HG03196 (cell line): ENCODE measurements around the gene KLK7.
"Not testable (repeated sequence)": the region's sequence is repeated elsewhere in the genome, so short reads cannot be mapped to it uniquely, and the experiment has no call there.

ENCODE experiments used
- ATAC-seq: cut with Tn5 transposase; IDR thresholded peaks from one replicate; pipeline ENCODE4 v1.9.1; 2021; ENCODE audit not compliant: unreplicated experiment

Gene KLK7

DNA sequence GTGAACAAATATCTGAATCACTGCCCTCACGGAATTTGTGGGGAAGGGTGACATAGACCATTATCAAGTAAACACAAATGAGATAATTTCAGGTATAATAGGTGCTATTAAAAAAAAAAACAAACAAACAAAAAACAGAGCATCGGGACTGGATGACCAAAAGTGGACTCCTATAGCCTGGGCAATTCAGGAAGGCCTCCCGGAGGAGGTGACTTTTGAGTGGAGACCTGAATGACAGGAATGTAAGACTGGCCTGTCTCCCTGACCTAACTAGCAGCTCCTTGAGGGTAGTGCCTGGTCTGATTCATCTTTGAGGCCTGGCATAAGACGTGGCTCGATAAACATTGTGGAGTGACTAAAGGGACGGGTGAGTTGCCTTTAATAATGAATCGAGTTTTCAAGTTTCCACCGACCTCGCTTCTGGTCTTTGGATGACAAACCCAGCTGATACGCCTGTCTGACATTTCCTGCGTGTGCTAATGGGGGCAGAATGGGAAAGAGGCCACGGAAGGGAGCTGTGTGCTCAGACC lies 29.0 kb upstream of the KLK7 start:
- ATAC-seq = no peak

DNA sequence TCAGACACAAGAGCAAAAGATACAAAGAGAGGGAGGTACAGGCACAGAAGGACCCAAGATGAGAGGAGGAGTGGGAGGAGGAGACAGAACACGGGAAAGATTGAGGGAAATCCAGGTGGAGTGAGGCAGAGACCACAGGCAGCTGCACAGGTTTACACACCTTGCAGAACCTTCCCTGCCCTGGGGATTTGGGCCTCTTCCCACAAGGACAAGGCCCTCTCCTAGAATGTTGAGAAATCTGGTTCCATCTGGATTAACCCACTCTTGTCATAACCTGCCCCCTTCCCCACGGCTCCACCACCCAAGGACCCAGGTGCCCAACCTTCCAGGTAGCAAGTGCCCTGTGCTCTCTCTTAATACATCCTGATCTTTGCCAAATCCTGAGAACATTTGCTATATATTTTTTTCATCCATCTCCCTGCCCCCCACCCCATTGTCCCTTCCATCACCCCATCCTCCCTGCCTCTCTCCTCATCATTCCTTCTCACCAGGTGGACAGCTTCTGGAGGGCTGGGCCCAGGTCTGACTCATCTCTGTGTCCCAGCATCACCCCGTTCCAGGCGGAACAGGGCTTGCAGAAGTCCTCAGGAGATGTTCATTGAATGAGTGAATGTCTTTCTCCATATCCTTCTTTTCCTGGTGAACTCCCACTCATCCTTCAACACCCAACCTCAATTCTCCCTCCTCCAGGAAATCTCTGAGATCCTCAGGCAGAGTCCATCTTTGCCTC lies 26.5 kb upstream of the KLK7 start:
- no peak for ATAC-seq

DNA sequence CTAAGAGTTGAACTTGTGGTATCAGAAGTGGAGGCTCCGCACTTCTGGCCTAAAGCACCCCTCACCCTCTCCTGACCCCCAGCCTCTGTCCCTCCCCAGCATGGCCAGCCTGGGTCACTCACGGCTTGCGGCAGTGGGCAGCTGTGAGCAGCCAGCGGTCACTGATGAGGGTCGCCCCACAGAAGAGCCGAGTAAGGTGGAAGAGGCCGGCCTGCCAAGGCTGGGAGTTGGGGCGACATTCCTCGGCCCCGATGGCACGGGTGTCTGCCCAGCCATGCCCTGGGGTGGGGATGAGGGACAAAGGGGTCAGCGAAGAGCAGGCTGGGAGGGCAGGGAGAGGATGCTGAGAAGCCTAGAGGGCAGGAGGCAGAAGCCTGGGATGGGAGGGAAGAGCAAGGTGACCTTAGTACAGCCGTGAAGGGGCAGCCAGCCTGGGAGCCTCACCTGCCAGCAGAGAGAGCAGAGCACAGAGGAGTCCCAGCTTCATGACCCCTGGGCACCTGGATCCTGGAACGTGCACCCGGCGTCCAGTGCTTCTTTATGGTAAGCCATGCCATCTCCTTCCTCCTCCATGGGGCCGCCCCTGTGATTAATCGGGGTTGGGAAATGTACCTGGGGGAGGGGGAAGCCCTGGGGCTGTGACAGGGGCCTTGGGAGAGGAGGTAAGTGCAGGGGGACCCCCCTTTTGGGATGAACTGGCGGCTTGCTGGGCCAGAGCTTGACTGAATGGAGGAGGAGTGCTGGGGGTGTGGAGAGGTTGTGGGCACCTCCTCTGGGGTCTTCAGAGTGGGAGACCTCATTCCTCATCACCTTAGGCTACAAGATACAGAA lies 25.6 kb upstream of the KLK7 start:
- no peak for ATAC-seq

DNA sequence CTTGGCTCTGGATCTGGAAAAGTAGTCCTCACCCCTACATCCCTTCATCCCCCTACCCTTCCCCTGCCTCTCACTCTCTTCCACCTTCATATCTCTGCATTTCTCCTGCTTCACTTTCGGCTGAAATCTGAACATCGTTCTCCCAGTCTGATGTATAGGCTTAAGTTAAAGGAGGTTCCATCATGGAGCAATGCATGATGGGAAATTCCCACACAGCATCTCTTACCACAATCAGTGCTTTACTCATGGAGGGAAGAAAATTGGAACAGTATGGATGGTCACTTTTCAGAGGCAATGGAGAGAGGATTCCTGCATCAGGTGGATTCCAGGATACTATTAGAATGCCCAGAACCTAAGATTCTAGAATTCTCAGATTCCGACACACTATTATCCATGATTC lies 23.8 kb upstream of the KLK7 start:
- ATAC-seq = no peak

DNA sequence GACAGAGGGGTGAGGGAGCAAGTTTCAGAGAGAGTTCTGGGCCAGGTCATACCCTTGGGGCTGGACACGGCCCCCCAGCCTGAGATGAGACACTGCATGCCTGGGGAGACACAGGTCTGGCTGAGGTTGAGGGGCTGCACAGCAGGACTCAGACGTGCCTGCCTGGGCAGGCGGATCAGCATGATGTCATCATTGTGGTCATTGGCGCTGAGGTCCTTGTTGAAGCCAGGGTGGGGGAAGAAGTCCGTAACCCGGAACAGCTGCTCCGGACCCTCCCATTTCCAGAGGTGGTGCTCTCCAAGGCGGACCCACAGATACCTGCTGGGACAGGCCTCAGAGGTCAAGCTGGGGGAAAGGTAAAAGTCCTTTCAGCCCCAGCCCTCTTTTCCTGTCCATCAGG lies 22.7 kb upstream of the KLK7 start:
- ATAC-seq = no peak

DNA sequence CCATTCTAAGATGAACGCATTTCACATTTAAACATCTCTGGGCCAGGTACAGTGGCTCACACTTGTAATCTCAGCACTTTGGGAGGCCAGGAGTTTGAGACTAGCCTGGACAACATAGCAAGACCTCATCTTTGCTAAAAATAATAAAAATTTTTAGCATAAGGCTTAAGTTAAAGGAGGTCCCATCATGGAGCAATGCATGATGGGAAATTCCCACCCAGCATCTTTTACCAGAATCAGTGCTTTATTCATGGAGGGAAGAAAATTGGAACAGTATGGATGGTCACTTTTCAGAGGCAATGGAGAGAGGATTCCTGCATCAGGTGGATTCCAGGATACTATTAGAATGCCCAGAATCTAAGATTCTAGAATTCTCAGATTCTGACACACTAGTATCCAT lies 21.5 kb upstream of the KLK7 start:
- ATAC-seq = no peak

DNA sequence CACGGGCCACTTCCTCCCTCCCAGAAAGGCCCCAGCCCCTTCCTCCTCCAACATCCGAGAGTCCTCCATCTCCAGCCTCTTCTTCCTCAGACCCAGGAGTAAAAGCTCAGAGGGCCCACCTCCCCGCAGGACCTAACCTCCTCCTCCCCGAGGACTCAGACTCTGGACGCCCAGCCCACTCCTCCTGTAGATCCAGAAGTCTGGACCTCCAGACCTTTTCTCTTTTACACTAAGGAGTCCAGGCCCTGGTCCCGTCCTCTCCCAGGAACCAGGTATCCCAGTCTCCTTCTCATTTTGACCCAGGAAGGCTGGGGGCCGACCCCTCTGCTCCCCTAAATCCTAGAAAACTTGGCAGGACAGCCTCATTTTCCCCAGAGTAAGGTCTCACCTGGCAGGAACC lies 19.6 kb upstream of the KLK7 start:
- no peak for ATAC-seq

DNA sequence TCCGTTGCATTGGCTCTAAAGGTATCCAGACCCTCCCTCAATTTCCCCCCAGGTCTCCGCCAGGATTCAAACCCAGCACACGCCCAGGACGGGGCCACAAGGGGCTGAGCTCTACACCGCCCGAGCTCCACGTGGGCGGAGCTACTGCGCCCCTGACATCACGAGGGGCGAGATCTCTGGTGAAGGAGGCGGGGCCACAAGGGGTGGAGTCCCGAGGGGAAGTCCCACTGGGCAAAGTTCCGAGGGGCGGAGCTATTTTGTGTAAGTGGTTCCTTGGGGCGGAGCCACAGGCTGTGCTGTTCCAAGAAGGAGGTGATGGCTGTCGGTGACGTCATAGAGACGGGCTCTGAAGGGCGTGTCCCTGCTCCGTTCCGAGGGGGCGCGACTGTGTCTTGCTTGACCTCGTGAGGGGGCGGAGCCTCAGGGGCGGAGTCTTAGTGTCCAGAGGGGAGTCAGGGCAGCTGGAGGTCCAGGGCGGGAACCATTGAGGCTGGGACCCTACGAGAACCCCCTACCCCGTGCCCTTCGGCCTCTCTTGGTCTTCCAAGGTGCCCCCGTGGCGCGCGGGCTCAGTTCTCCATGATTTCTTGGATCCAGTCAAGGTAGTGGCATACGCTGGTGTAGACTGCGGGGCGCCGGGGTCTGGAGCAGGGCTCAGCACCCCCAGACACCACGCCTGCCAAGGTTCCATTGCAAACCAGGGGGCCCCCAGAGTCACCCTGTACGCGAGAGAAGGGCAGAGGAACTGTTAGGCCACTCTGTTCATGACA lies 19.0 kb upstream of the KLK7 start:
- no peak for ATAC-seq

DNA sequence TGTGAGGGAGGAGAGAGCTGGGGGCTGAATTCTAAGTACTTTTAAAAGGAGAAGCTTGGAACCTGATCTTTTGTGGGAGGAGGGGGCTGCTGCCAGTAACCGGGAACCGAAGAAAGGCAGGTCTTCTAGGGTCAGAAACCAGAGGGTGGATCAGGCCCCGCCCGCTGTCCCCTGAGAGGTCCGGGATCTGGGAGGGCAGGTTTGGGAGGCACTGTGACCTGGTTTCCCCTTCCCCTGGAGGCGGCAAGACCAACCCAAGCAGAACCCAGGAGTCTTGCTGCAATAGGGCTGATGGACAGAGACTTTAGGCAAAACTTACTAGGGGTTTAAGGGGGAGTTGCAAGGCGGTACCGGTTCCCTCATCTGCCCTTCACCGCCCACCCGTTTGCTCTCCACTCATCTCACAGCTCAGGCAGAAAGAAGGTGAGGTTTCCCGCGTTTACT lies 18.4 kb upstream of the KLK7 start:
- ATAC-seq = no peak

DNA sequence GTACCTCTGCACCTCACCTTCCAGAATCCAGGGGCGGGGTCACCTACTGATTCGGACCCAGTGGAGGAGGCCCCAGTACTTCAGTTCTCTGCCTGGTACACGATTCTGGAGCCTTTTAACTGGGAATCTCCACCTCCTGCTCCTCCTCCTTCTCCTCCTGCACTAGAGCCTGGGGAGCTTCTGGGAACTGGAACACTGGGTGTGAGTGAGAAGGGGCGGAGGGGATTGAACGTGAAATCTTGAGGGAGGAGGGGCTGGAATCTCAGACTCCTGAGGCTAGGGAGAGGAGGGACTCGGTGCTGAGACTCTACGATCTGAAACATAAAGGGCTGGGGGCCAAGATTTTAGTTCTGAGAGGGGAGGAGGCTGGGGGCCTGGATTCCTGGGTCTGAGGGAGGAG lies 17.8 kb upstream of the KLK7 start, which contains the start of gene KLK8:
Gene KLK8, minus strand, starts transcription at position 90 of the 400 bp plus-strand sequence. CDS start 437 bp downstream, outside the sequence.
- no peak for ATAC-seq

DNA sequence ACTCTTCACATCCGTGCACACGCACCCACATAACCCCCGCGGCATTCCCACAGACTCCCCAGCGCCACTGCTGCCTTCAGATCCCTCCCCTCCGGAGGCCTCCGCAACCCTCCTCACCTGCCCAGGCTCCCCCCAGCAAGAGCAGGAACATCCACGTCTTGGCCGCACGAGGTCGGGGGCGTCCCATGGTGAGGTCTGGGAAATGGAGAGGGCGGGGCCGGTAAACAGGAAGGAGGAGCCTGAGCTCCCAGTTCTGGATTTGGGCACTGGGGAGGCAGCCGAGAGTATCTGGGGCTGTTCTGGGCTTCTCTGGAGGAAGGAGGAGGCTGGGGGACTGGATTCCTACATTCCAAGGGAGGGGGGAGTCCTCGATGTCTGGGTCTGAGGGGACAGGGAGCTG lies 17.3 kb upstream of the KLK7 start:
- no peak for ATAC-seq

DNA sequence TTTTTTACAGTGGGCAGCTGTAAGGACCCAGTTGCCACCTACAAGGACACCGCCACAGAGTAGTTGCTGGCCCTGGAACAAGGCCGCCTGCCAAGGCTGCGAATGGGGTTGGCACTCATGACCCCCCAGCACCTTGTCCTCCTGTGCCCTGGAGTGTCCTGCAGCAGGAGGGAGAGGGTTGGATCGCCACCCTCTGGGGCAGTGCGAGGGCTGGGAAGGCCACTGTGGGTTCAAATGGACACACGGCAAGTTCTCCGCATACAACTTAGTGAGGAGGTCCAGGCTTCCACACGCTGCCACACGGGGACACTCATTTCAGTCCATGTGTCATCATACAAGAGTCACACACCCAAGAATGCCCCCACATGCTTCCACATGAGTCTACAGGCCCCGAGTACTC lies 16.7 kb upstream of the KLK7 start:
- ATAC-seq = no peak

DNA sequence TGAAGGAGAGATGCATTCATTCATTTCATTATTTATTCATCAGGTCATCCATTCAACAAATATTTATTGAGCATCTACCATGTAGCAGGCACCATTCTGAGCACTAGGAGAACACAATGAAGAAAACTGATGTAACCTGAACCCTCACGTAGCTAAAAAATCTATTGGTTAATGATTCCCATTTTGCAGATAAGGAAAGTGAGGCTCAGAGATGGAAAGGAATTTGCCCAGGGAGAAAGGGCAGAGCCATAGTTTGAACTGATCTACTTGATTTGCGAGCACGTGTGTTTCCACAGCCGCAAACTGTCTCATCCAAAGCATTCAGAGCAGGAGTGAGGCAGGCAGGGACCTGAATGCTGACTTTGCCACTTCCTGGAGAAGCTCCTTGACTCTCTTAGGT lies 15.0 kb upstream of the KLK7 start:
- no peak for ATAC-seq

DNA sequence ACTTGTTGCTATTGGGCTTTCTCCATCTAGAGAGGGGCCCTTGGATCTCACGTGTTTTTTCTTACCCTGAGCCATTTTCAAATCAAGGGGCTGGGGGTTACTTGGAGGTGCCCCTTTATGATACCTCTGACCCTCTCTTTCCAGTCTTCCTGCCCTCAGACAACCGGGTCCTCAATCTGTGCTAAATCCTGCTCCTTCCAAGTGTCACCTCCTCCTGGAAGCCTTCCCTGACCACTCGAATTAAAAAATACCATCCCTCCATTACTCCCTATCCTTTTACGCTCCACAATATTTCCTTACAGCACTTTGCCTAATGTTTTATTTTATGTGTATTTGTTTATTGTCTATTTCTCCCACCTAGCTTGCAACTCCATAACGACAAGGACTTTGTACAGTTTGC lies 14.3 kb upstream of the KLK7 start:
- ATAC-seq = no peak

DNA sequence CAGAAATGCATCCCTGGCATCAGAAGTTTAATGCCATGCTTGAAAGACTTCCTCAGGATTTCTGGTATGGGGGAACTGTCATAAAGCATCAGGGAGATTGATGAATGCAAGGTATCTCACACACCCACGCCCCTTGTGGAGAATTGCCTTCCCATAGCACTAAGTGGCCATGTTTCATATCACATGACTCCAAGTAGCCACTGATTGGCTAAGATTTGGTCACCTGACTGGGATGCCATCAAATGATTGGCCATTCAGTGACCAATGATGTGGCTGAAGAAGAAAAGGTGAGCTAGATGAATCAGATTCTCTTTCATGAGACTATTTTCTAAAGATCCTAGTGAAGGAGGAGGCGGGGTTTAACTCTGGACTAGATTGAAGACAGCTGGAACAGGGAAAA lies 10.4 kb upstream of the KLK7 start:
- no peak for ATAC-seq

DNA sequence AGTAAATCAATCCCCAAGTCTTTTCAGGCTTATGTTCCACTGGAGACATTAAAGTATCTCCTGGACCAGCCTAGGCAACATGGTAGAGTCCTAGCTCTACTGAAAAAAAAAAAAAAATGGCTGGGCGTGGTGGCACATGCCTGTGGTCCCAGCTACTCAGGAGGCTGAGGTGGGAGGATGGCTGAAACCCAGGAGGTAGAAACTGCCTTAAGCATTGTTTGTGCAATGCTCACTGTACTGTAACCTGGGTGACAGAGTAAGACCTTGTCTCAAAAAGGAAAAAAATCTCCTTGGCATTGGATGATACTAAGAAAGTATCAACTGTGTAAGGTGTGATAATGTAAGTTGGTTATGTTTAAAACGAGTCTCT lies 8.9 kb upstream of the KLK7 start:
- no peak for ATAC-seq

DNA sequence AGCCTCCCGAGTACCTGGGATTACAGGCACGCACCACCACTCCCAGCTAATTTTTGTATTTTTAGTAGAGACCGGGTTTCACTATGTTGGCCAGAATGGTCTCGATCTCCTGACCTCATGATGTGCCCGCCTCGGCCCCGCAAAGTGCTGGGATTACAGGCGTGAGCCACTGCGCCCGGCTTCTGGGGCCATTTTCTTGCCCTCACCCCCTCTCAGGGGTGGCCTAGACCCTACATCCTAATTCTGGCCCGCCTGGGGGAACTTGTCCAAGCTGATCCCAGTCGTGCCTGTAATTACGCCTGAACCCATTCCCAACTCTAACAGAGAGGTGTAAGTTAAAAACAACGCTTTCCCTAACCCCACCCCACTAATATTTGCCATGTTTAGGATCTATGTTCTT lies 699 bp upstream of the KLK7 start:
- ATAC-seq = not testable (repeated sequence)

DNA sequence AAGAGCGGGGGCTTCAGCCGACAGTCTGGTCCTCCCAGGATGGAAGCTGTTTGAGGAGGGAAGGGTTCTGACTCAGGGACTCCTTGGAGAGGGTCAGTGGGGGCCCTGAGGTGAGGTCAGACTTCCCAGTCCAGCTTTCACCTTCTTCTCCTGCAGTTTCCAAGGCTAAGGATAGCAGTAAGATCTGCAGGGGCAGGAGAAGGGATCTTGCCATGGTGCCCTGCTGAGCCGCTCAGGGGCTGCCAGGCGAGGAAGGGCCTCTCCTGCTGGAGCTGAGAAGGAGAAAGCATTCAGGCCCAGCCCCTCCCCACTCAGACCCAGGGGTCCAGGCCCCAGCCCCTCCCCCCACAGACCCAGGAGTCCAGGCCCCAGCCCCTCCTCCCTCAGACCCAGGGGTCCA lies 1.5 kb downstream of the KLK7 start:
- no peak for ATAC-seq

DNA sequence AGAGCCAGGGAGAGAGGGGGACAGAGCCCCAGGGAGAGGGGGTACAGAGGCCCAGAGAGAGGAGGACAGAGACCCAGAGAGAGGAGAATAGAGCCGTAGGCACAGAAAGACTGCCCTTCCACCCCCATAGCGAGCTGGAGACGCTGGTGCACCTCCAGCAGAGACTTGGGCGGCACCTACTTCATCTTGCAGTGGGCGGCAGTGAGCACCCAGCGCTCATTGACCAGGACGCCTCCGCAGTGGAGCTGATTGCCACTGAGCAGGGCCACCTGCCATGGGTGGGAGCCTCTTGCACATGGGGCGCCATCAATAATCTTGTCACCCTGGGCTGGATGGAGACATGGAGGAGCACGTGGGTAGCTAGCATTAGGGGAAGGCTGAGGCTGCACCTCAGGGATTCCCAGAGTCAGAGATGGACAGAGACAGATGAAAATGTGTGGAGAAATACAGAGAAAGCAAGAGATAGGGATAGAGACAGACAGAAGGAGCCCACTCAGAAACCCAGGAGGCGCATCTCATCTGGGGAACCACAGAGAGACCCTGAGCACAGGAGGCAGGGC lies 2.0 kb downstream of the KLK7 start:
- ATAC-seq = no peak

DNA sequence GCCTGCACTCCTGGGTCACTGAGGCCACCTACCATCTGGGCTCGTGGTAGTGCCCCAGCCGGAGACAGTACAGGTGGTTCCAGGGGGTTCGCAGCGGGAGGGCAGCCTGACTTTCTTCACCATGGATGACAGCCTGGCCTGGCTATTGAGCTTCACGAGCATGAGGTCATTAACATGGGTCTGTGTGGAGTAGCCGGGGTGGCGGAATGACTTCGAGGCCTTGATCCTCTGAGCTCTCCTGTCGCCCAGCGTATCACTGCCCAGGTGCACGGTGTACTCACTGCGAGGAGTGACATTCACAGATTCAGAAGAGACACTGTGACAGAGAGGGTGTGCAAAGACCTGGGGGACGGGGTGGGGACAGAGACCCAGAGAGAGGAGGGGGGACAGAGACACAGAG lies 3.5 kb downstream of the KLK7 start:
- no peak for ATAC-seq

DNA sequence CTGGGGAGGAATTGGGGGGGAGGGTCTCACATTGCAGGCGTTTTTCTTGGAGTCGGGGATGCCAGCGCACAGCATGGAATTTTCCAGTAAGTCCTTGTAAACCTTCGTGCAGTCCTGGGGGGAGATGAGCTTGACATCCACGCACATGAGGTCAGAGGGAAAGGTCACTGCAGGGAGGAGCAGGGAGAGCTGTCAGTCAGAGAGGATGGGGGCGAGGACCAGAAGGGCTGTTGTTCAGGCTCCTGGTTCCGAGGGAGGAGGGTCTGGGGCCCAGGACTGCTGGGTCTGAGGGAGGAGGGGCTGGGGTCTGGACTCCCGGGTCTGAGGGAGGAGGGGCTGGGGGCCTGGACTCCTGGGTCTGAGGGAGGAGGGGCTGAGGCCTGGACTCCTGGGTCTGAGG lies 4.0 kb downstream of the KLK7 start:
- no peak for ATAC-seq
